Stimulated activated CD8-positive, alpha-beta memory T cell treated with anti-CD3 and anti-CD28 coated beads, Interleukin-12 subunit alpha, Interleukin-12 subunit beta, amount 100 ng/mL, for 24 hours (primary cell): Measurements from ENCODE around the gene GRB2.
"Not testable (repeated sequence)": the region's sequence is repeated elsewhere in the genome, so short reads cannot be mapped to it uniquely, and the experiment has no call there.

Source experiments
- DNase-seq: peaks from one replicate; pipeline ENCODE4 v3.0.0-alpha.2; 2020; ENCODE audit errors: extremely low read depth

The GRB2 gene

DNA sequence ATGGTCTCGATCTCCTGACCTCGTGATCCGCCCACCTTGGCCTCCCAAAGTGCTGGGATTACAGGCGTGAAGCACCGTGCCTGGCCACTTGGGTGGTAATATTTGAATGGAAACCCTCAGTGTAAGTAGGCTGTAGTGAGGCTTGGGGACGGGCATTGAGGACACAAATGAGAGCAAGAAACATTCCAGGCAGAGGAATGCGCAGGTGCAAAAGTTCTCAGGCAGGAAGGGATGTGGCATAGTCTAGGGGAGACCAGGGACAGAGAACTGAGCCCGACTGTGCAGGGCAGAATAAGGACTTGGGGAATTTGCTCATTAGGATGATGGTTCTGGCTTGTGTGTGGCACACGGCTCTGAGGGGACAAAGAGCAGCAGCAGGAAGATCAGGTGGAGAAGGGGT, 54.8 kb downstream of the GRB2 start:
- DNase-seq: no peak

DNA sequence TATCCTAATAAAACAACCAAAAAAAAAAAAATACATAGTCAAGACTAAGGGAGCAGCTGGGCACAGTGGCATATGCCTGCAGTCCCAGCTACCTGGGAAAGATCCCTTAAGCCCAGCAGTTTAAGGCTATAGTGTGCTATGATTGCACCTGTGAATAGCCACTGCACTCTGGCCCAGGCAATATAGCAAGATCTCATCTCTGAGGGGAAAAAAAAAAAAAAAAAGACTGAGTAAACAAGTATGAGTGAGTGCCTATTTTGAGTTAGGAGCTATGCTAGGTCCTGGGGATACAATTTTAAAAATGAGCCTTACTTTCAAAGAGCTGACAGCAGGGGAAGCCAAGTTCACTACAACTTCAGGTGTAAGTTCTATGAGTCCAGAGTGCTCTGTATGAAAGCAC, 55.4 kb downstream of the GRB2 start:
- no peak for DNase-seq

- no peak for DNase-seq
Observed at GRCh38 chr17:75349589-75349988, 55.9 kb downstream of the GRB2 start.

DNA sequence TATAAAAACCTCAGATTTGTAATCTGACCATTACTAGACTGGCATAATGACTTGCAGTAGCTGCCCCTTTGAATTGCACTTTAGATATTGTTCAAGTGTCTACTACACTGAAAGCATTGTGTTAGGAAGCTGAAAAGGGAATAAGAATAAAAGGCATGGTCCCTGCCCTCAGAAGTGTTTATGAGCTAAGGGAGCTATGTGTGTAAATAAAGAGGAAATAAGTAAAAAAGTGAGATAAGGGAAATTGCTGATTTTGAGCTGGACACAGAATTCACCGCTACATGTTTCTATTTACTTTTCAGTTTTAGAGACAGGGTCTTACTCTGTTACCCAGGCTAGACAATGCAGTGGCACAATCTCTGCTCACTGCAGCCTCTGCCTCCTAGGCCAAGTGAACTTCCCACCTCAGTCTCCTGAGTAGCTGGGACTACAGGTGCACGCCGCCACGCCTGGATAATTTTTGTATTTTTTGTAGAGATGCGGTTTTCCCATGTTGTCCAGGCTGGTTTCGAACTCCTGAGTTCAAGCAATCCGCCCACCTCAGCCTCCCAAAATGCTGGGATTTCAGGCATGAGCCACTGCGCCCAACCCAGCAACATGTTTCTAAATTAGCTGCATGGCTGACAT, 57.0 kb downstream of the GRB2 start:
- DNase-seq: no peak

- no peak for DNase-seq
Observed at GRCh38 chr17:75346906-75347305, 58.6 kb downstream of the GRB2 start.

GRCh38 chr17:75346368-75346767, 59.1 kb downstream of the GRB2 start:
- DNase-seq: not testable (repeated sequence)

DNA sequence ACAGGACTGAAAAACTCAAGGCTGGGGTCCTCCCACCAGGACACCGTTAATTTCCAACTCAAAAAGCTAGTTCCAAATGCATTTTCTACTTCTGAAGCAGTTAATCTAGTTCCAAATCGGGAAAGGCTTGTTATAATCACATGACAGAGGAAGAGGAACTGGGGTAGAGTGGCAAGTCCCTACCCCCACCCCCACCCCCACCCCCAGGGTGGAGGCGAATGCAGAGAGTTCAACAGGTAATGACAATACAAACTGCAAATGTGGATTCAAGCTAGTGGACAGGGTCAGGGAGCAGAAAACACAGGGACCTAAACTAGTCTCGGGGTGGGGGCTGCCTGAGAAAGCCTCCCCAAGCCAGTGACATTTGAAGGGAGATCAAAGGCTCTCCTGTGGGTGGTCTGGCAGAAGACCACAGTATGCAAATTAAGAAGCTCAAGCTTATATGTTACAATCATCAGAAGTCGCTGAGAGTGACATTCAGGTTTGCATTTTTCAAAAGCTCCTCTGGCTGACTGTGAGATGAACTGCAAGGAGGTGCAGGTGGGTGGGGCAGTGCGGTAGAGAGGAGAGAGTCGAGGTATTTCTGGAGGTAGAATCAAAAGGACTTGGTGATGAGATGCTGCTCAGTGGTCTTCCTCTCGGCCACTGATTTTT, 59.8 kb downstream of the GRB2 start:
- DNase-seq: no peak

DNA sequence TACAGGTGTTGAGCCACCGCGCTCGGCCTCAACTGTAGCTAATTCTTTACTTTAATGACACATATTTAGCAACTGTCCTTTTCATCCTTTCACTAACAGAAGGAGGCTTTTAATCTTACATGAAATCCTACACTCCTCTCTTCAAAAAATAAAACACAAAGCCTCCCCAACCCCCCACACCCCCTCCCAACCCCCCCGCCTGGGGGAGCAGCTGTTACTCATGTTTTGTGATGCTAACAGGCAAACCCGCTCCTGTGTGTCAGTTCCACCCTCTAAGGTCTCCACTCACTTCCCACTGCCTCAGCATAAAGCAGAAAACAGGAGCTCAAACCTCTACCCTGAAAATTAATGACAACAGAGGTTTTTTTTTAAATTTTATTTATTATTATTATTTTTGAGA, 60.8 kb downstream of the GRB2 start:
- DNase-seq: no peak

DNA sequence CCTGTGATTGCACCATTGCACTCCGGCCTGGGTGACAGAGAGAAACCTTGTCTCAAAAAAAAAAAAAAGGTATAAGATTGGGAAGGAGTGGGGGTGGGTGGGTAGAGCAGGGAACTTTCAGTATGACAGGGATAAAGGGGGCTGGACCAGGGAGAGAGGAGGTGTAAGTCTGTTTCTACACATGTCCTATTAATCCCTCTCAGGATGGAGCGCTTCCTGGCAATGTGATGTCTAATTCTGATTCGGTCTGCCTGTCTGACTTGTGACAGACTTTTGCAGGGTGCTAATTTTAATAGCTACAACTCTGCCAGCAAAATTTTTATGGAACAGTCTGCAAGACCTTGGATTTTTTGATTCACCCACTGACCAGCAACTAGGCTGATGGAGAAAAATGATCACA, 62.5 kb downstream of the GRB2 start:
- no peak for DNase-seq

DNA sequence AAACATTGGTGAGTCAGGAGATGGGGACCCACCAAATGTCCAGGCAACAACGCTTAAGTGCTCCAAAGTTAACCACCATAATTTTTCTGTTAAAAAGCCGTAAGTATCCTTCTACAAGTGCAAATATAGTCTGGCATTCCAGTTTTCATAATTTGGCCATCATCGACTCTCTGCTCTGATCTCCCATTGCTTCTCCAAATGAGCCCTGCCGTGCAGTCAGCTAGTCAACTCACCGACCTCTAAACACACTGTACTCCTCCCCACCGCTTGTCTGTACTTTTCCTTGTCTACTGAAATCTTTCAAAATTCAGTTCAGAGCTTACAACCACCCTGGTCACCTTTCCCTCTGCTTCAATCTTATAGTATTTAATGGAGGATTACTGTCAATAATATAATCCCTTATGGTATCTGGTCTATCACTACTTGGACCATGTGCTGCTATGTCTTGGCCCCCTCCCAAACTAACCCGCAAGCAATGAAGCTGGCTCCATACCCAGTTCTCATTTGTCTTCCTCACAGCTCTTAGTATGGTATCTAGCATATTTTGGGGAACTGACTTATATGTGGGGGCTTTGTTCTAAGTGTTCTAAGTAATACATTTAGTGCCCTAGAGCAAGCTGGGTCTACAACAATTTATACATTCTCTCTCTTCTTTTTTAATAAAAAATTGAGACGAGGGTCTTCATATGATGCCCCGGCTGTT, 63.5 kb downstream of the GRB2 start:
- DNase-seq: no peak

GRCh38 chr17:75340631-75341030, 64.8 kb downstream of the GRB2 start:
- DNase-seq: no peak

DNA sequence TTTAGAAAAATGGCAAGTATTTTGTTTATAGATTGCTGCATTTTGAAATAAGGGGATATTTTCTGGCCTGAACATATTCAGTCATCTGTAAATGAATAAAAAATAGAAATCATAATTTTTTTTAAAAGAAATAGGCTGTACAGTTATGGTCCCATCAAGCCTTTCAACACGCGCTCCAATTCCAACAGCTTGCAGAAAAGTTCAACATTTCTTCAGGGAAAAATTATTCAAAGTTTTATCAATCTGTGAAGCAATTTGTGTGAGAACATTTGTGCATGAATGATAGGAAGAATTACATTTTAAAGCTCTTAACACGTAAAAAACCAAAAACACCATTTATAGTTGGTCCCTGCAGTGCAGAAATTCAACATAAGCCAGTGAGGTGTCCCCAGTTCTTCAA, 65.5 kb downstream of the GRB2 start:
- DNase-seq: no peak

GRCh38 chr17:75338335-75338734, 67.1 kb downstream of the GRB2 start:
- no peak for DNase-seq

DNA sequence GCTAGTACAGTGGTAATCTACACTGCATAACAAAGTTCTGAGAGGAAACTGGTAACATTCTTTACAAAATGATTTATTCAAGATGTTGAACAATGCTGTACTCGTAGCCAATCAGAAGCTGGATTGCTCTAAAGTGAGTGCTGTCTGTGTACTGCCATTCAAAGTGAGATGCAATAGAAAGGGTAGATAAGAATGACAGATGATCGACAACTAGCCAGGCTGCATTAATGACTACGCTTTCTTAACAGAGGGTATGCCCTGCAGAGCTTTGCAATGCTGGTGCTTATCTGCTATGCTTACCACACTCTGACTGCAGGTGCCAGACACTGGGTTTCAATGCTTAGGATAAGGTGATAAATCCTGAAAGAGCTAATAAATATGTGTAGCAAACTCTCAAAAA, 70.2 kb downstream of the GRB2 start:
- no peak for DNase-seq

- DNase-seq: no peak
Observed at GRCh38 chr17:75334723-75335122, 70.8 kb downstream of the GRB2 start.

- DNase-seq: no peak
Observed at GRCh38 chr17:75331671-75332070, 73.8 kb downstream of the GRB2 start.

DNA sequence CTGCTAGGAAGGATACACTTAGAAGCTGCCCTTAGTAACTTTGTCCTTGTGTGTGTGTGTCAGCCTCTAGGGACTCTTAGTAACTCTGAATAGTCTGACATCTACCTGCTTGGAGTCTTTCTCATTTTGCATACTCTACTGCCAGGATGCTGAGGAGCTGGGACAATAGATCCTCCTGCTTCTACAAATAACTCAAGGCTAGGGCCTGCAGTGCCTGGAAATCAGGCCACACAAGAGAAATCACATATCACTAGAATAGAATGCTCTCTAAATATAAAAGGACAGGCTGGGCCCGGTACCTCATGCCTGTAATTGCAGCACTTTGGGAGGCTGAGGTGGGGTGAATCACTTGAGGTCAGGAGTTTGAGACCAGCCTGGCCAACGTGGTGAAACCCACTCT, 77.7 kb downstream of the GRB2 start:
- no peak for DNase-seq

DNA sequence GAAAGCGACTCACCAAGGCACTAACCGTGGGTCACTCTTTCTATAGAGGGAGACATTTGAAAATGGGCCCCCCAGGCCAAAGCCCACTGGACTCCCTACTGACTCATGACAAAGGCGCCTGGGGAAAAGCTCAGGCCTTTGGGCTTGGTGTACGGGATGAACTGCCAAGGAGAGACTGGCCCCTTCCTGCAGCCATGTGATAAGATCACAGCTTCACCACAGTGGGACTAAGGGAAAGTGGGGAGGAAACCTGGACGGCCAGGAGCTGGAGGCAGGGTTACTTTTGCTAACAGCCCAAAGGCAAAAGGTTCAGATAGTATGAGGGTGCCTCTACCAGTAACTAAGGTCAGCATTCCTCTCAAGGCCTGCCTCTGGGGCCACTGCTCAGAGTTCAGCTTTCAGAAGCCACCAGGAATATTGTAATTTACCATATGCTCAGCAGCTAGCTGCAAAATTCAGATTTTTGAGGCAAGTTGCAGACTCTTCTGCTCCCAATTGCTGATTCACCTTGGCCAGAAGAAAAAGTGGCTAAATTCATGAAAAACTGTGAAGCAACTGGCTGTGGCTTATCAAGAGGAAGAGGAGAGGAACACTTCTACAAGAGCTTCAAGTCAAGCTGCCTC, 79.1 kb downstream of the GRB2 start:
- no peak for DNase-seq

DNA sequence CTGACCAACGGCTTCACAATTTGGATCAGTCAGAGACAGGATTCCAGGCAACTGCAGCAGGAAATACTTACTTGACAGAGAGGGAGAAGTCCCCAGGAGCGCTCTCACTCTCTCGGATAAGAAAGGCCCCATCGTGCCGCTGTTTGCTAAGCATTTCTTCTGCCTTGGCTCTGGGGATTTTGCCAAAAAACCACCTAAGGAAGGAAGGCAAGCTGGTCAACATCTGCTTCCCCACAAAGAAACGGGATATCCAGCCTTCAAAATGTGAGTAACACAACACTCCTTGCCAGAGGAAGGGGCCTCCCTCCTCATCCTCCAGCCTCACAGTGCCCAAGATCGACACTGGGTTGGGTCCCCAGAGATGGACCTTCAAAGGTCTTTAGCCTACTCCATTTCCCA, 79.7 kb downstream of the GRB2 start:
- no peak for DNase-seq

DNA sequence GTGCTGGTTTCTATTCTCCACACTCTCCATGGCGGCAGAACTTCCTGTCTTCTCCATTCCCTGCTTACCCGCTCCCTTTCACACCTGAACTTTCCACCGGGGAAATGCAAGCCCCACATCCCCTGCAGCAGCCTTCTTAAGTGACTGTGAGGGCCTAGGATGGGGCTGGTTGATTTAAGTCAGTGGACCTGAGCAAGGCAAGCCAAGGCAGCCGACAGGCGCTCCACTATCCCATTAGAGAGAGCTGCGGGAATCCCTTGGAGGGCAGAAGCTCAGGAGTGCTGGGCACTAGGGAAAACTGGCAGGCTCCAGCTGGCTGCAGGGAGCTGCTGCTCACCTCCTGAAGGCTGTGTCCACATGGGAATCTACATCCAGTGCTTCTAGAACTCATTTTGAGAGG, 80.1 kb downstream of the GRB2 start:
- DNase-seq: no peak

- DNase-seq: no peak
Observed at GRCh38 chr17:75321506-75321905, 84.0 kb downstream of the GRB2 start.

GRCh38 chr17:75319904-75320691, 85.4 kb downstream of the GRB2 start:
- no peak for DNase-seq
